ENCODE measurements around the gene TMEM174.

The TMEM174 gene

GRCh38 chr5:73192370-73192769 is 19.4 kb downstream of the TMEM174 start:
- H4K91ac ChIP-seq (ENCODE audit: low read depth, low read length, poor library complexity): no peak overlapping the region

DNA sequence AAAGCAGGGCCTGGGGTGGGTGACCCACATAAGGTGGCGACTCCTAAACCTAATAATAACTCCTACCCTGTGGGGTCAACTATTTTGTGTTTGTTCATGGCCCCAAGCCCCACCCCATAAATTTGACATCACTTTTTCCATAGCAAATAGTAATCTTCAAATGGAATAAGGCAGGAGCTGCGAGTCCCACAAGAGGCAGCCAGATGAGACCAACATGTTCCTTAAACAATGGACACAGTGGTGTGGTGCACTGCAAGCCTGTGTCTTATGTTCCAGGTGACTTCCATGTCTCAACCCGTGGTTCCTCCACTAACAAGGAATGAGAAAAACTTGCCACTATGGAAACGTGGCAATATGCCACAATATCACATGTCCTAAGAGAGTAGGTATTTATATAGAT is 20.6 kb downstream of the TMEM174 start:
- H4K8ac ChIP-seq (ENCODE audit: low read depth, low read length): no peak overlapping the region
- no peak overlapping the region for H3K23ac ChIP-seq (ENCODE audit: low read depth, low read length, poor library complexity)
- H3K18ac ChIP-seq (ENCODE audit: low read length): no peak overlapping the region
- no peak overlapping the region for H3K9ac ChIP-seq (ENCODE audit: low read depth, low read length, poor library complexity)
- H3K4ac ChIP-seq (ENCODE audit: low read length): no peak overlapping the region
- H4K91ac ChIP-seq (ENCODE audit: low read depth, low read length, poor library complexity): no peak overlapping the region
- no peak overlapping the region for H2BK120ac ChIP-seq (ENCODE audit: low read depth, low read length)
- no peaks in the 10 kb centered on the region for H3K9me3 ChIP-seq (replicated peaks in 1 of 2; ENCODE audit: control insufficient read depth in 2 of 2, insufficient read depth in 1 of 2, low read depth in 1 of 2, low read length in 2 of 2)
- DNase-seq (ENCODE audit: low spot score): no peak
- no peak overlapping the region for H2AFZ ChIP-seq (ENCODE audit: low read length)
- no peak overlapping the region for H2BK5ac ChIP-seq (ENCODE audit: low read length)
- H3K4me2 ChIP-seq (ENCODE audit: insufficient read depth, low read length, poor library complexity, severe bottlenecking): no peak overlapping the region
- no peak overlapping the region for H3K14ac ChIP-seq (ENCODE audit: low read length)
- no peak overlapping the region for H3K27ac ChIP-seq (replicated peaks; ENCODE audit: low read length)
- H3K79me1 ChIP-seq (ENCODE audit: low read depth, low read length): no peaks in the 10 kb centered on the region
- H3K27me3 ChIP-seq (ENCODE audit: control insufficient read depth in 3 of 3, insufficient read depth in 3 of 3, low read depth in 1 of 3, low read length in 3 of 3): peaks cover 0 to 14% (median 0%) of the 10 kb centered on the region in 3 experiments
- peaks cover 0 to 2% of the 10 kb centered on the region in 2 donors for H3K4me1 ChIP-seq (ENCODE audit: control insufficient read depth in 2 of 2, insufficient read depth in 1 of 2, low read depth in 1 of 2, low read length in 2 of 2)
- H2AK5ac ChIP-seq (ENCODE audit: low read depth, low read length): no peak overlapping the region
- no peak overlapping the region for H2BK12ac ChIP-seq (ENCODE audit: low read length)
- no peak overlapping the region for H3K4me3 ChIP-seq (ENCODE audit: low read length in 2 of 2)
- no peaks in the 10 kb centered on the region for H3K36me3 ChIP-seq (replicated peaks in 1 of 2; ENCODE audit: control insufficient read depth in 2 of 2, insufficient read depth in 2 of 2, low read length in 2 of 2)
- H2BK15ac ChIP-seq (ENCODE audit: low read length): no peak overlapping the region
- WGBS, 2 donors (ENCODE audit: extremely low coverage in 2 of 2, insufficient read length in 2 of 2, insufficient replicate concordance in 1 of 2): no CpG with 5 or more reads among the region's 4 CpGs

More at GRCh38 chr5:73192370-73192769, 19.4 kb downstream of the TMEM174 start:
- Histone ChIP-seq H2AFZ (ENCODE audit: low read length) (no peak overlapping the region), H4K8ac (ENCODE audit: low read depth, low read length) (no peak overlapping the region), H3K36me3 (replicated peaks in 1 of 2; ENCODE audit: control insufficient read depth in 2 of 2, insufficient read depth in 2 of 2, low read length in 2 of 2) (no peaks in the 10 kb centered on the region), H2BK12ac (ENCODE audit: low read length) (no peak overlapping the region), H2BK120ac (ENCODE audit: low read depth, low read length) (no peak overlapping the region), H3K4me1 (ENCODE audit: control insufficient read depth in 2 of 2, insufficient read depth in 1 of 2, low read depth in 1 of 2, low read length in 2 of 2) (peaks cover 0 to 2% of the 10 kb centered on the region in 2 donors), H3K27ac (replicated peaks; ENCODE audit: low read length) (no peak overlapping the region), H3K27me3 (ENCODE audit: control insufficient read depth in 3 of 3, insufficient read depth in 3 of 3, low read depth in 1 of 3, low read length in 3 of 3) (peaks cover 0 to 10% (median 0%) of the 10 kb centered on the region in 3 experiments), H3K4me3 (ENCODE audit: low read length in 2 of 2) (no peak overlapping the region), H3K79me1 (ENCODE audit: low read depth, low read length) (no peaks in the 10 kb centered on the region), H2AK5ac (ENCODE audit: low read depth, low read length) (no peak overlapping the region), H2BK5ac (ENCODE audit: low read length) (no peak overlapping the region), H3K4me2 (ENCODE audit: insufficient read depth, low read length, poor library complexity, severe bottlenecking) (no peak overlapping the region), H3K4ac (ENCODE audit: low read length) (no peak overlapping the region), H3K23ac (ENCODE audit: low read depth, low read length, poor library complexity) (no peak overlapping the region), H3K14ac (ENCODE audit: low read length) (no peak overlapping the region), H3K9me3 (replicated peaks in 1 of 2; ENCODE audit: control insufficient read depth in 2 of 2, insufficient read depth in 1 of 2, low read depth in 1 of 2, low read length in 2 of 2) (no peaks in the 10 kb centered on the region), H3K18ac (ENCODE audit: low read length) (no peak overlapping the region), H2BK15ac (ENCODE audit: low read length) (no peak overlapping the region), H3K9ac (ENCODE audit: low read depth, low read length, poor library complexity) (no peak overlapping the region)
- no peak for DNase-seq (ENCODE audit: low spot score)
- WGBS, 2 donors (ENCODE audit: extremely low coverage in 2 of 2, insufficient read length in 2 of 2, insufficient replicate concordance in 1 of 2): no CpG with 5 or more reads among the region's 4 CpGs

DNA sequence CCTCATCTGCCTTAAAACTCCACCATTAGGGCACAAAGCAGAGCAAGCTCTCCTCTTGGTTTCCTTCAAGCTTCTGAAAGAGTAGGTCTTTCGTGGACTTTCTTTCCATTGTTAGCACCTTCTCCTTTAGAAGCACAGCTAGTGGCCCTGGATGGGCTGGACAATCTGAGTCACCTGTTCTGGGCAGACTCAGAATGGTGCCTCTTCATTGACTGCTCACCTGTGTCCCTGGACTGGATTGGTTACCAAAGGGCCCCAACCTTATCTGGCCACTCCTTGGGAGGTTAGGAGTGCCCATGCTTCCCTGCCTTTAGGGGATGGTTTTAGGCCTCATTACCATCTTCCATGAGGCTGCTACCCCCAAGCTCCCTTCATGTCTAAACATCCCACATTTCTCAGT is 23.2 kb downstream of the TMEM174 start:
- H3K27ac ChIP-seq (replicated peaks; ENCODE audit: low read length): no peak overlapping the region
- H2BK120ac ChIP-seq (ENCODE audit: low read depth, low read length): no peak overlapping the region
- no peaks in the 10 kb centered on the region for H3K36me3 ChIP-seq (replicated peaks in 1 of 2; ENCODE audit: control insufficient read depth in 2 of 2, insufficient read depth in 2 of 2, low read length in 2 of 2)
- peaks cover 0 to 2% of the 10 kb centered on the region in 2 donors for H3K4me1 ChIP-seq (ENCODE audit: control insufficient read depth in 2 of 2, insufficient read depth in 1 of 2, low read depth in 1 of 2, low read length in 2 of 2)
- no peak overlapping the region for H2BK15ac ChIP-seq (ENCODE audit: low read length)
- no peak for DNase-seq (ENCODE audit: low spot score)
- H3K14ac ChIP-seq (ENCODE audit: low read length): no peak overlapping the region
- peak overlapping the region; percentile 9 for H3K18ac ChIP-seq (ENCODE audit: low read length)
- H3K9me3 ChIP-seq (replicated peaks in 1 of 2; ENCODE audit: control insufficient read depth in 2 of 2, insufficient read depth in 1 of 2, low read depth in 1 of 2, low read length in 2 of 2): no peaks in the 10 kb centered on the region
- no peak overlapping the region for H4K8ac ChIP-seq (ENCODE audit: low read depth, low read length)
- no peak overlapping the region for H3K23ac ChIP-seq (ENCODE audit: low read depth, low read length, poor library complexity)
- no peak overlapping the region for H2AFZ ChIP-seq (ENCODE audit: low read length)
- H4K91ac ChIP-seq (ENCODE audit: low read depth, low read length, poor library complexity): no peak overlapping the region
- no peak overlapping the region for H3K4me3 ChIP-seq (ENCODE audit: low read length in 2 of 2)
- no peak overlapping the region for H3K4me2 ChIP-seq (ENCODE audit: insufficient read depth, low read length, poor library complexity, severe bottlenecking)
- WGBS, 2 donors (ENCODE audit: extremely low coverage in 2 of 2, insufficient read length in 2 of 2, insufficient replicate concordance in 1 of 2): no CpG with 5 or more reads among the region's 1 CpG
- no peak overlapping the region for H2AK5ac ChIP-seq (ENCODE audit: low read depth, low read length)
- no peak overlapping the region for H2BK5ac ChIP-seq (ENCODE audit: low read length)
- no peak overlapping the region for H2BK12ac ChIP-seq (ENCODE audit: low read length)
- no peak overlapping the region for H3K9ac ChIP-seq (ENCODE audit: low read depth, low read length, poor library complexity)
- H3K79me1 ChIP-seq (ENCODE audit: low read depth, low read length): no peaks in the 10 kb centered on the region
- no peak overlapping the region for H3K4ac ChIP-seq (ENCODE audit: low read length)
- H3K27me3 ChIP-seq (ENCODE audit: control insufficient read depth in 3 of 3, insufficient read depth in 3 of 3, low read depth in 1 of 3, low read length in 3 of 3): peaks cover 0 to 14% (median 0%) of the 10 kb centered on the region in 3 experiments

- Histone ChIP-seq H2BK120ac (ENCODE audit: low read depth, low read length) (no peak overlapping the region), H3K36me3 (replicated peaks in 1 of 2; ENCODE audit: control insufficient read depth in 2 of 2, insufficient read depth in 2 of 2, low read length in 2 of 2) (no peaks in the 10 kb centered on the region), H2AFZ (ENCODE audit: low read length) (no peak overlapping the region), H3K27ac (replicated peaks; ENCODE audit: low read length) (no peak overlapping the region), H3K79me1 (ENCODE audit: low read depth, low read length) (no peaks in the 10 kb centered on the region), H2BK12ac (ENCODE audit: low read length) (no peak overlapping the region), H3K14ac (ENCODE audit: low read length) (no peak overlapping the region), H3K9me3 (replicated peaks in 1 of 2; ENCODE audit: control insufficient read depth in 2 of 2, insufficient read depth in 1 of 2, low read depth in 1 of 2, low read length in 2 of 2) (no peaks in the 10 kb centered on the region), H3K18ac (ENCODE audit: low read length) (no peak overlapping the region), H3K4me1 (ENCODE audit: control insufficient read depth in 2 of 2, insufficient read depth in 1 of 2, low read depth in 1 of 2, low read length in 2 of 2) (peaks cover 0 to 4% of the 10 kb centered on the region in 2 donors), H2AK5ac (ENCODE audit: low read depth, low read length) (no peak overlapping the region), H2BK15ac (ENCODE audit: low read length) (no peak overlapping the region), H3K4me3 (ENCODE audit: low read length in 2 of 2) (no peak overlapping the region), H3K23ac (ENCODE audit: low read depth, low read length, poor library complexity) (no peak overlapping the region), H3K9ac (ENCODE audit: low read depth, low read length, poor library complexity) (no peak overlapping the region), H4K91ac (ENCODE audit: low read depth, low read length, poor library complexity) (no peak overlapping the region), H2BK5ac (ENCODE audit: low read length) (no peak overlapping the region), H3K4ac (ENCODE audit: low read length) (no peak overlapping the region), H3K4me2 (ENCODE audit: insufficient read depth, low read length, poor library complexity, severe bottlenecking) (no peak overlapping the region), H4K8ac (ENCODE audit: low read depth, low read length) (no peak overlapping the region), H3K27me3 (ENCODE audit: control insufficient read depth in 3 of 3, insufficient read depth in 3 of 3, low read depth in 1 of 3, low read length in 3 of 3) (peaks cover 0 to 14% (median 0%) of the 10 kb centered on the region in 3 experiments)
- no peak for DNase-seq (ENCODE audit: low spot score)
- no CpG with 5 or more reads among the region's 8 CpGs for WGBS, 2 donors (ENCODE audit: extremely low coverage in 2 of 2, insufficient read length in 2 of 2, insufficient replicate concordance in 1 of 2)
Measured at GRCh38 chr5:73197637-73198257, 24.8 kb downstream of the TMEM174 start.
